ENCODE data around the gene ZNF248.
"Not testable (repeated sequence)": the region's sequence is repeated elsewhere in the genome, so short reads cannot be mapped to it uniquely, and the experiment has no call there.

The ZNF248 gene

GRCh38 chr10:37739181-37739580 lies 118.2 kb downstream of the ZNF248 start:
- DNase-seq, result no peak

- not testable (repeated sequence) for DNase-seq
Measured at GRCh38 chr10:37738241-37738640, 119.2 kb downstream of the ZNF248 start.

- no peak for DNase-seq
Measured at GRCh38 chr10:37737336-37737735, 120.1 kb downstream of the ZNF248 start.

- DNase-seq, result no peak
Measured at GRCh38 chr10:37736120-37736519, 121.3 kb downstream of the ZNF248 start.

- no peak for DNase-seq
Measured at GRCh38 chr10:37734971-37735370, 122.4 kb downstream of the ZNF248 start.
